Tibial nerve (tissue), 3 donors: Measurements from ENCODE around the gene NRDE2.

ENCODE experiments used
- CTCF ChIP-seq, 5 experiments: fragments of 200-600 bp in 3 of 5; fragments of 450-650 bp in 2 of 5; sonication (generic) in 3 of 5; IDR thresholded peaks; one replicate each; pipeline ENCODE4 v1.5.1; 2016 to 2019; ENCODE audit warnings: antibody characterized with exemption in 5 of 5, mild to moderate bottlenecking in 3 of 5, moderate library complexity in 2 of 5
- POLR2A ChIP-seq, 2 donors: fragments of 450-650 bp; IDR thresholded peaks; one replicate each; pipeline ENCODE4 v1.6.1; 2017; ENCODE audit warnings: antibody characterized with exemption in 2 of 2, mild to moderate bottlenecking in 2 of 2, moderate library complexity in 2 of 2

GRCh38 chr14:90358359-90358758 lies 26.6 kb upstream of the NRDE2 start:
- TF ChIP-seq CTCF (IDR thresholded peaks at IDR 0.05) (no peak), POLR2A (IDR thresholded peaks at IDR 0.05) (no peak)
